Peyer's patch (tissue), 4 donors: Measurements from ENCODE around the gene CARTPT.

ENCODE experiments used
- POLR2A ChIP-seq, 2 donors: fragments of 450-650 bp; IDR thresholded peaks; one replicate each; pipeline ENCODE4 v1.5.1; 2017; ENCODE audit warnings: antibody characterized with exemption in 2 of 2, mild to moderate bottlenecking in 2 of 2, moderate library complexity in 2 of 2
- TF ChIP-seq, protein P1 (sequence below), 6 experiments: fragments of 450-650 bp in 4 of 6; fragments of 200-600 bp in 2 of 6; sonication (generic) in 1 of 6; IDR thresholded peaks; one replicate each; pipeline ENCODE4 v1.5.1; 2017 to 2019; ENCODE audit warnings: antibody characterized with exemption in 6 of 6, mild to moderate bottlenecking in 3 of 6, moderate library complexity in 1 of 6

DNA sequence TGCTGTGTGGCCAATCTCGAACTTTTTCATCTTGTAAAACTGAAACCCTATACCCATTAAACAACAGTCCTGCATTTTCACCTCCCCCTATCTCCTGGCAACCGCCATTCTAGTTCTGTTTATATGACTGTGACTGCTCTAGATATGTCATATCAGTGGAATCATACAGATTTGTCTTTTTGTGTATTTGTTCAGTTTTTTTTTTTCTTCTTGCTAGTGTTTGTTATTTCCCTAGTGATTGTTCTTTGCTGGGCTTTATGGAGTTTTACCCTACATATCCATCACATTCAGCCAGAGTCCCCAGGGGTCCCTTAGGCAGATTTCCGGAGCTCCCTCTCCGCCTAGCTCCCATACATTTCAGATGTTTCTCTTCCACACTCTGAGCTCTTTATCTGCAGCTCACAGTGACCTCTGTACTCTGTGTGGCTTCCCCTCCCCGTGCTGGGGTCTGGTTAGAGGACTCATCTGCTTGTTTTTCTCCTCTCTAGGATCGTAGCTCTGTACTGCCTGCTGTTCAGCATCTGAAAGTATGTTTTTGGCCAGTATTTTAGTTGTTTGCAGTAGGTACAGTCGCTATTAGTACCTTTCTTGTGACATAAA is 25.1 kb upstream of the CARTPT start:
- TF ChIP-seq, protein P1, sequence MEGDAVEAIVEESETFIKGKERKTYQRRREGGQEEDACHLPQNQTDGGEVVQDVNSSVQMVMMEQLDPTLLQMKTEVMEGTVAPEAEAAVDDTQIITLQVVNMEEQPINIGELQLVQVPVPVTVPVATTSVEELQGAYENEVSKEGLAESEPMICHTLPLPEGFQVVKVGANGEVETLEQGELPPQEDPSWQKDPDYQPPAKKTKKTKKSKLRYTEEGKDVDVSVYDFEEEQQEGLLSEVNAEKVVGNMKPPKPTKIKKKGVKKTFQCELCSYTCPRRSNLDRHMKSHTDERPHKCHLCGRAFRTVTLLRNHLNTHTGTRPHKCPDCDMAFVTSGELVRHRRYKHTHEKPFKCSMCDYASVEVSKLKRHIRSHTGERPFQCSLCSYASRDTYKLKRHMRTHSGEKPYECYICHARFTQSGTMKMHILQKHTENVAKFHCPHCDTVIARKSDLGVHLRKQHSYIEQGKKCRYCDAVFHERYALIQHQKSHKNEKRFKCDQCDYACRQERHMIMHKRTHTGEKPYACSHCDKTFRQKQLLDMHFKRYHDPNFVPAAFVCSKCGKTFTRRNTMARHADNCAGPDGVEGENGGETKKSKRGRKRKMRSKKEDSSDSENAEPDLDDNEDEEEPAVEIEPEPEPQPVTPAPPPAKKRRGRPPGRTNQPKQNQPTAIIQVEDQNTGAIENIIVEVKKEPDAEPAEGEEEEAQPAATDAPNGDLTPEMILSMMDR (IDR thresholded peaks at IDR 0.05), result no peak
- TF ChIP-seq POLR2A (IDR thresholded peaks at IDR 0.05), result no peak
